NCI-H2196 treated with DMSO at 0.1 percent for 48 hours (cell line): Measurements from ENCODE around the gene HINFP.

Experiments used
- DNase-seq: peaks from one replicate; lab custom pipeline; 2025; ENCODE audit not compliant: unreplicated experiment; lab: John Stamatoyannopoulos, UW

Gene HINFP, protein sequence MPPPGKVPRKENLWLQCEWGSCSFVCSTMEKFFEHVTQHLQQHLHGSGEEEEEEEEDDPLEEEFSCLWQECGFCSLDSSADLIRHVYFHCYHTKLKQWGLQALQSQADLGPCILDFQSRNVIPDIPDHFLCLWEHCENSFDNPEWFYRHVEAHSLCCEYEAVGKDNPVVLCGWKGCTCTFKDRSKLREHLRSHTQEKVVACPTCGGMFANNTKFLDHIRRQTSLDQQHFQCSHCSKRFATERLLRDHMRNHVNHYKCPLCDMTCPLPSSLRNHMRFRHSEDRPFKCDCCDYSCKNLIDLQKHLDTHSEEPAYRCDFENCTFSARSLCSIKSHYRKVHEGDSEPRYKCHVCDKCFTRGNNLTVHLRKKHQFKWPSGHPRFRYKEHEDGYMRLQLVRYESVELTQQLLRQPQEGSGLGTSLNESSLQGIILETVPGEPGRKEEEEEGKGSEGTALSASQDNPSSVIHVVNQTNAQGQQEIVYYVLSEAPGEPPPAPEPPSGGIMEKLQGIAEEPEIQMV

DNA sequence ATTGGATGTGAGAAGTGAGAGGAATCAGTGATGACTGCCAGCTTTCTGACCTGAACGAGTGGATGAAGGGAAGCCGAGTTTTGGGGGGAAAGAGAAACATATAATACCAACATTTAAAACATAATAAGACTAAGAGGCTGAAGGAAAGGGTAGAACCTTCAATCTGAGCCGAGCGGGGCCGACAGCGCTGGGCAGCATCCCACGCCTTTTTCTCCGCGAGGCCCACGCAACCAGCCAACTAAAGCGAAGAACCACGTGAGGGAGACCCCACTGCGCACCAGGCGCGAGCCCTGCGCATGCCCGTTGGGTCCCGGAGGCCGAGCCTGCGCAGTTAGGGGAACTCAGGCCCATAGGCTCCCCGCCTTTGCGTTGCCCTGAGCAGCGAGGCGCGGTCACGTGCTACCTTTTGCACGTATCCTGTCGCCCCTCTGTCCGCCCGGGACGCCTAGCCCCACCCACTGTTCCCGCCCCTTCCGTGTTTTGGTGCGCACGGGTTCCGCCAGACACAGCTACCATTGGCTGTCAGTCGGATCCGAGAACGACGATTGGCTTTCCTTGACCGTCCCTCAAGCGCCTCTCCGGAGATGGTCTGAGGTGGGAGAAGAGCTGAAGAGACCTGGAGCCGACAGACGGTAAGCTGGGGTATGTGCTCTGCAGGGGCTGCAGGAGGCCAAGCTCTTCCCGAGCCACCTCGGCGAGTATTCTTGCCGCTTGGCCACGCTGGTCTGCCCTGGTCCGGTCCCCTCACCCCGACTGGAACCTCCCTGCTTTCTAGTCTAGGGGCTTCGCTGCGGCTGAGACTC, at the start of gene HINFP:
HINFP (plus strand) TSS at position 573 of the 803 bp plus-strand sequence. CDS start 5,365 bp downstream, outside the sequence.
- DNase-seq = peak; percentile 99

DNA sequence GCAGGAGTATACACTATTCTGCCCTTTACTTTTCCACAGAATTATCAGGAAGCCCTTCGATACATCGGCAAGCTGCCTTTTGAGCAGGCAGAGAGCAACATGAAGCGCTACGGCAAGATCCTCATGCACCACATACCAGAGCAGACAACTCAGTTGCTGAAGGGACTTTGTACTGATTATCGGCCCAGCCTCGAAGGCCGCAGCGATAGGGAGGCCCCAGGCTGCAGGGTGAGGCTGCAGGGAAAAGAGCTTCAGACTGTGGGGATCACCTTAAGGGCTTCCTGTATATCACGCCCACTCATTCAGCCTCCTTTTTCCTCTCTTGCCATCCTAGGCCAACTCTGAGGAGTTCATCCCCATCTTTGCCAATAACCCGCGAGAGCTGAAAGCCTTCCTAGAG, 43.5 kb upstream of the HINFP start:
- no peak for DNase-seq

DNA sequence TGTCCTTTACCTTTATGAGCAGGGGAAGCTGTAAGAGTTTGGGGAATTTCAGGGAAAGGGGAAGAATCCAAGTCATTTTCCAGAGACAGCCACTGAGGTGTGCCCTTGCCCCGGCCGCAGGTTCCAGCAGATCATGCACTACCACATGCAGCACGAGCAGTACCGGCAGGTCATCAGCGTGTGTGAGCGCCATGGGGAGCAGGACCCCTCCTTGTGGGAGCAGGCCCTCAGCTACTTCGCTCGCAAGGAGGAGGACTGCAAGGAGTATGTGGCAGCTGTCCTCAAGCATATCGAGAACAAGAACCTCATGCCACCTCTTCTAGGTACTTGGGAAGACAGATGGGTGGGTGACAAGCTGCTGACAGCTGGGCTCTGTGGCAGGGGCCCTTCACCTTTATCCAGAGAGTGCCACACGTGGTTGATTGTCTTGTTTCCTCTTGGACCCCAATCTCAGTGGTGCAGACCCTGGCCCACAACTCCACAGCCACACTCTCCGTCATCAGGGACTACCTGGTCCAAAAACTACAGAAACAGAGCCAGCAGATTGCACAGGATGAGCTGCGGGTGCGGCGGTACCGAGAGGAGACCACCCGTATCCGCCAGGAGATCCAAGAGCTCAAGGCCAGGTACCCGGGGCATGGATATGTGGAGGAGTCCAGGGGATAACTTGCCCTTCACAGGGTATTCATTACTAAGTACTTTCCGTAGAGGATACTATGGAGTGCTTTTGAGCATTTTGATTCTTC, 42.5 kb upstream of the HINFP start:
- DNase-seq = no peak

DNA sequence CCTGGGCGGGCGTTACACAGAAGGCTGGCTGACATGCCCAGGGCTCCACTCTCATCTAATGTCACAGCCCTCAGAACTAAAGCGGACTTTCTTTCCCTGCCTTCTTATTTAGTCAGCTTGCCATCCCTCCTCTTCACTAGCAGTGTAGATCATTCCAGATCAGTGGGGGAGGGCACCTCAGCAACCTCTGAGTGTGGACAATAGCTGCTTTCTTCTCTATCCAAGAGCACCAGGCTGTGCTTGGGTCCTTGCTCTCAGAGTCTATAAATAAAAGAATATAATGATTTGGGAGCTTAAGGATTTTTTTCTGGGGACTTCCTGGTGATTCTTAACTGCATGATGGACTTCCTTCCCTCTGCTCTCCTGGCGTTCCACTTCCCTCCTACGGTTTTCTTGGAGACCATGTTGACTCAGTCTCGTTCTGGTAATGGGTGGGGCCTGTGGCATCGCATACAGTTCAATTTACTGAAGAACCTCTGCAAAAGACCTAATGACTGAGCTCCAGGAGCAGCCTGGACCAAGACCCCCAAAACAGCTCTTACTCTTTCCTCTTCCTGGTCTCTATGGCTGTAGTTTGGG, 39.6 kb upstream of the HINFP start:
- no peak for DNase-seq

DNA sequence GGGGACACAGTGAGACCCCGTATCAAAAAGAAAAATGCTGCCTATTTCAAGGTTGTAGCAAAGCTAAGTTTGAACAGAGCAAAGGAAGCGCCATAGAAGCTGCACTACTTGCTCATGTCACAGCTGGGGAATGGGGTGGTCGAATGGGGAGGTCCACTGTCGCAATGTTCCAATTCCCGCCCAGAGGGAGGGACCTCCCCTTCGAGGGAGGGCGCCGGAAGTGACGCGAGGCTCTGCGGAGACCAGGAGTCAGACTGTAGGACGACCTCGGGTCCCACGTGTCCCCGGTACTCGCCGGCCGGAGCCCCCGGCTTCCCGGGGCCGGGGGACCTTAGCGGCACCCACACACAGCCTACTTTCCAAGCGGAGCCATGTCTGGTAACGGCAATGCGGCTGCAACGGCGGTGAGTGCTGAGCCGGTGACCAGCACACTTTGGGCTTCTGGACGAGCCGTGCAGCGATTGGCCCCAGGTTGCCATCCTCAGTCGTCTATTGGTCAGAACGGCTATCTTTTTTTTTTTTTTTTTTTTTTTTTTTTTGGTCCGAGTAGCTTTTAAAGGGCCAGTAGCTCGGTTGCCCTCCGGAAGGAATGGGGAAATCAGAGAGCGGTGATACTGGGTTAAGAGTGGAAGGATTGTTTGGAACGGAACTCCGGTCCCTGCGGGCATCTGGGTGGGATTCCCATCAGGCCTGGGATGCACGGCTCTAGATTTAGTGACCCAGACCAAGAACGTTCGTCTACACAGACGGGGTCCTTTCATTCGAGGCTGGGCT, 36.5 kb upstream of the HINFP start, which contains the start of gene HMBS:
HMBS (plus strand) TSS at position 219 of the 774 bp plus-strand sequence; CDS start at position 372, 153 bp downstream.
- DNase-seq = peak; percentile 82

DNA sequence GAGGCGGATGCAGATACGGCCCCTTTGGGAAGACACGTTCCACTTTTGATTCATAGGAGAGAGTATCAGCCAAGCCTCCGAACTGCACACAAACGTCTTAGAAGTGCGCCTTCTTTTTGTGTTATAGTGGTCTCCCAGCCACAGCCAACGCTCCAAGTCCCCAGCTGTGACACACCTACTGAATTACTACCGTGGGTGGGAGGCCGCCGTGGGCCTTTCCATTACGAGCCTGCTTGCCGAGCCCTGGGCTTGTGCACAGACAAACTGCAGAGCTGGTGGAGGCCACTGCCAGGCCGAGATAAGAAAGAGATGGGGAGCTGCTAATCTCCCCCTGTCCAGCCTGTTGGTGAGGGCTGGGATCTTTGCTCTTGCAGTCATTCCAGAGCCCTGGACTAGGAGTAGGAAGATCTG, 35.9 kb upstream of the HINFP start:
- DNase-seq = no peak

DNA sequence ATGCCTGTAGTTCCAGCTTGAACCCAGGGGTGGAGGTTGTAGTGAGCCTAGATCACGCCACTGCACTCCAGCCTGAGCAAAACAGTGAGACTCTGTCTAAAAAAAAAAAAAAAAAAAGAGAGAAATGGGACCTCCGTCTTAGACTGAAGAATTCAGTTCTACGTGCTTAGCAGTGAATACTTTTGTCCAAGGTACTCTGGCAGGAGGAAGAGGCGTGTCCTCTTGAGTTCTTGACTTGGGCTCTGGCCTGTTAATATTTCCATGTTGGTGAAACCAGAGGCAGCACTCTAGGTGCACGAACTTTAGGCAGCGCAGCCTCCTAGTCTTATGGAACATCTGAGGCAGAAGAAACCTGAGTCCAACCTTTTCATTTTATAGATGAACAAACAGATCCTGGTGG, 34.3 kb upstream of the HINFP start:
- no peak for DNase-seq

DNA sequence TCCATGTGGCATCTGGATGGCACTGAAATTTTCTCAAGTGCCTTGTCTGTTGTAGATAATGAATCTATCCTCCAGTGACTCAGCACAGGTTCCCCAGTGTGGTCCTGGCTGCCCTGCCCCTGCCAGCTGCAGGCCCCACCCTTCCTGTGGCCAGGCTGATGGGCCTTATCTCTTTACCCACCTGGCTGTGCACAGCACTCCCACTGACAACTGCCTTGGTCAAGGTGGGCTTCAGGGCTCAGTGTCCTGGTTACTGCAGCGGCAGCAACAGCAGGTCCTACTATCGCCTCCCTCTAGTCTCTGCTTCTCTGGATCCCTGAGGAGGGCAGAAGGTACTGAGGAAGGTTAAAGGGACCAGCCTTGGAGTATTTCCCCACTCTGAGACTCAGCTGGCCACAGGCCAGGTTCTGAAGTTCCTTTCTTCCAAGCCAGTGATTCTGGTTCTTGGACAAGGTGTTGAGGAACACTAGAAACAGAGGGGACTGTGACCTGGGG, 33.6 kb upstream of the HINFP start:
- no peak for DNase-seq

DNA sequence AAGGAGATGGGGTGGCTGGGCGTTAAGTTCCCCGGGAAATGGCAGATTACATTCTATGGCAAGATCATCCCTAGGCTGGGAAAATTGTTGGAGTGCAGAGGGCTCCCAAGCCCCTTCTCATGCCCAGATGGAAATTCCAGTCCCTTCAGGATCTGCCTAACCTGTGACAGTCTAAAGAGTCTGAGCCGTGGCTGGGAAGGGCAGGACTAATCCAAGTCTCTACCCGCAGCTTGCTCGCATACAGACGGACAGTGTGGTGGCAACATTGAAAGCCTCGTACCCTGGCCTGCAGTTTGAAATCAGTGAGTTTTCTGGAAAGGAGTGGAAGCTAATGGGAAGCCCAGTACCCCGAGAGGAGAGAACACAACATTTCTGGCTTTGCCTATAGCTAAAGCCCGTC, 33.0 kb upstream of the HINFP start:
- DNase-seq = no peak

DNA sequence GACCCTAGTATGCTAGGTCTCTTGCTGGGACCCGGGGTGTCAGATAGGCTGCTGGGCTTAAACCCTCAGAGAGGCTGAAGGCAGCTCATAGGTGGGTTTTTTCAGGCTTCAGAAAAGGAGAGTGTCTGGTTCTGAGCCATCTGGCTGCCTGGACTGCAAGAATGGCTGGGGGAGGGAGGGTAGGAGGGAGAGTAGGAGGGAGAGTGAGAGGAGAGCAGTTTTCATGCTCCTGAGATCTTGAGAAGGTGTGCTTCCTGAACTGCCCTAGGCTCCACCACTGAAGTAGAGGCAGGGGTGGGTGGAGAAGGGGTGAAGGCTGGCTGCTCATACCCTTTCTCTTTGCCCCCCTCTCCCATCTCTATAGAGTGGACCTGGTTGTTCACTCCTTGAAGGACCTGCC, 32.1 kb upstream of the HINFP start:
- no peak for DNase-seq

DNA sequence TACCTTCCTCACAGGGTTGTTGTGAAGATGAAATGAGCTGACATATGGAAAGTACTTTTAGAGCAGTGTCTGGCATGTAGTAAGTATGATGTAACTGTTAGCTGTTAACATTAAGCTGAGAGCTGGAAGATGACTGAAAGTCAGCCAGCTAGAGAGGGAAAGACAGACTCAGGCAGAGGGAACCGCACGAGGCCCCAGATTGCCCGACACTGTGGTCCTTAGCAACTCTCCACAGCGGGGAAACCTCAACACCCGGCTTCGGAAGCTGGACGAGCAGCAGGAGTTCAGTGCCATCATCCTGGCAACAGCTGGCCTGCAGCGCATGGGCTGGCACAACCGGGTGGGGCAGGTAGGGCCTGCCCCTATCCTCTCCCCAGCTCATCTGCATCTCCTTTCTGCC, 30.2 kb upstream of the HINFP start:
- no peak for DNase-seq

DNA sequence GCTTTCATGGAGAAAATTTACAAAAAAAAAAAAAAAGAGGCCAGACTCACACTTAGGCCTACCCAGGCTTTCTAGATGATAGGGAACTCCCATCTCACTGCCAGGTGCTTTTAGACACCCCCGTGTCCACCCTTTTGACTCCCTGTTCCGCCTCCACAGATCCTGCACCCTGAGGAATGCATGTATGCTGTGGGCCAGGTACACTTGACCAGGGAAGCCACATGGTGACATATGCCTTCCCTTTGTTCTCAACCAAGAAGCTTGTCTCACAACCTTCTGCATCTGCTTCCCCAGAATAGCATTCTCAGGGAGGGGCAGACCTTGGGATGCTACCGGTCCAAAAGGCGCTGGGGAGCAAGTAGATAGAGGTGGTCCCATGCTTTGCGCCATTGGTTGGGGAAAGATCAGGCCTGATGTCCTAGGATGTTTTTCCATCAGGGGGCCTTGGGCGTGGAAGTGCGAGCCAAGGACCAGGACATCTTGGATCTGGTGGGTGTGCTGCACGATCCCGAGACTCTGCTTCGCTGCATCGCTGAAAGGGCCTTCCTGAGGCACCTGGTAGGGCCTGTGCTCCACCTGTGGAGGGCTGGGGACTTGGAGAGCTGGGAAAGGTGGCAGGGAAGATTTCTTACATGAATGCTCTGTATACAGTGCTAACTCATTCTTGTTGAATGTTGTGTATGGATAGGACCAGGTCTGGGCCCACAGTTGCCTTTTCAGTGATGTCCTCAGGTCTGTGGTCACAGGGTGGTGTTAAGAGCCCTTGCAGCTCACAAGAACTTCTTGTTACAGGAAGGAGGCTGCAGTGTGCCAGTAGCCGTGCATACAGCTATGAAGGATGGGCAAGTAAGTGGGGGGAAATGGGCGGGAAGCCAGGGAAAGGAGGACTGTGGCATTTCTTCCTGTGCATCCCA, 29.2 kb upstream of the HINFP start:
- no peak for DNase-seq

DNA sequence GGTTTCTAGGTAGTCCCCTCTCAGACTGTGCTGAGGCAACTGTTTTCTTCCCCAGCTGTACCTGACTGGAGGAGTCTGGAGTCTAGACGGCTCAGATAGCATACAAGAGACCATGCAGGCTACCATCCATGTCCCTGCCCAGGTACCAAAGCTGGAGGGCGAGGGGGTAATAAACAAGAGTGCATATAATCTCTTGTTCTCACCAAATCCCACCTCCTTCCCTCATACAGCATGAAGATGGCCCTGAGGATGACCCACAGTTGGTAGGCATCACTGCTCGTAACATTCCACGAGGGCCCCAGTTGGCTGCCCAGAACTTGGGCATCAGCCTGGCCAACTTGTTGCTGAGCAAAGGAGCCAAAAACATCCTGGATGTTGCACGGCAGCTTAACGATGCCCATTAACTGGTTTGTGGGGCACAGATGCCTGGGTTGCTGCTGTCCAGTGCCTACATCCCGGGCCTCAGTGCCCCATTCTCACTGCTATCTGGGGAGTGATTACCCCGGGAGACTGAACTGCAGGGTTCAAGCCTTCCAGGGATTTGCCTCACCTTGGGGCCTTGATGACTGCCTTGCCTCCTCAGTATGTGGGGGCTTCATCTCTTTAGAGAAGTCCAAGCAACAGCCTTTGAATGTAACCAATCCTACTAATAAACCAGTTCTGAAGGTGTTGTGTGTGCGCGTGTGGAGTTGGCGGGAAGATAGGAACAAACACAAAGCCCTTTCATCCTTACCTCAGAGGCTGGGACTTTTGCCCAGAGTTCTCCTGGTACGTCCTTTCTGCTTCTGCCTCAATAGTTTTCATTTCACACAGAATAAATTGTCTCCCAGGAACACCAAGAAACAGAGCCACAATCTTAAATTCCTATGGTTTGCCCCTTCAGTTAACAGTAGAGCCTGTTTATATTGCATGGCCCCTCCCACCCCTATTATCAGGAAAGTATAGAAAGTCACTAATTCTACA, 28.2 kb upstream of the HINFP start:
- DNase-seq = peak; percentile 18

DNA sequence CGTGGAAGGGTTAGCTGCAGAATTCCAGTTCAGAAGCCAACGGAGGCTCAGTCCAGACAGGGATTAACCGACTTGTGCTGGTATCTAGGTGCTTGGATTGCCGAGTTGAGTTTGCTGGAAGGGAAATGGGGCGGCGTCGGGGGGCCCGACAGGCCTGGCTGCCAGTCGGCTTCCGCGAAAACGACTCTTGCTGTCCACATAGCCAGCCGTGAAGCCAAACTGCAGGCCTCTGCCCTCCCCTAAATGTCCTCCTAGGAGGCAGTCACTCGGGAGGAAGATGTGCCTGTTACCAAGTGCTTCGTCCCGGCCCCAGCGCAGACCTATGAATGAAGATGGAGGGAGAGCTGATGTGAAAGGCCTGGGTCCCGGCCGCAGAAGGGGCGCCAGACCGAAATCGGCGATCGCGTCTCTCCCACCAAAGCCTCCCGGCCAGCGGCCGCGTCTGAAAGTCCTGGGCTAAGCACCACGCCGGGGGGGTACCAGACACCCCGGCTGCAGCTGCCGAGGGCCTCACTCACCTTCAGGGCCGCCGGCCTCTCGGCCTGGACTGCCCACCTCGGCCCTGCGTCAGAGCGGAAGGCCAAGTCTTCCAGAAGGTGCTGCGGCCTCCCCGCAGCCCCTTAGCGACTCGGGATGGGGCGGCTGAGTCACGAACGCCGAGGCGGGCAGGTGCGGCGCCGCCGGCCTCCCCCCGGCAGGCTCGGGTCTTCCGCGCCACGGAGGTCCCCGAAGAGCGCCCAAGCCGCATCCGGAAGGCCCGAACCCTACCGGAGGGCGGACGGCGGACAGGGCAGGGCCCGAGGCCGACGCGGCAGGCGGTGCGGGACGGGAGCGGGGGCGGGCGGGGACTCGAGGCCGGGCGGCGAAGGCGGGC, 27.2 kb upstream of the HINFP start:
- no peak for DNase-seq

DNA sequence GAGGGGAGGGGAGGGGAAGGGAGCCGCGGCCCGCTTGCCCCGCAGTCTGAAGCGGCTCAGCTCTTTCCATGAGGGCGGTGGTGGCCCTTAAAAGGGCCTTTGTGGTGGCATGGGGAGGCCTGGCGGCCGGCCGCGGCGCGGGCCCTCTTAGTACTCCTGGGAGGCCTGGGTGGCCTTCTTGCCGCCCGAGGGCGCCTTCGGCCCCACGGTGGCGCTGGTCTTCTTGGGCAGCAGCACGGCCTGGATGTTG, 26.6 kb upstream of the HINFP start:
- DNase-seq = no peak

DNA sequence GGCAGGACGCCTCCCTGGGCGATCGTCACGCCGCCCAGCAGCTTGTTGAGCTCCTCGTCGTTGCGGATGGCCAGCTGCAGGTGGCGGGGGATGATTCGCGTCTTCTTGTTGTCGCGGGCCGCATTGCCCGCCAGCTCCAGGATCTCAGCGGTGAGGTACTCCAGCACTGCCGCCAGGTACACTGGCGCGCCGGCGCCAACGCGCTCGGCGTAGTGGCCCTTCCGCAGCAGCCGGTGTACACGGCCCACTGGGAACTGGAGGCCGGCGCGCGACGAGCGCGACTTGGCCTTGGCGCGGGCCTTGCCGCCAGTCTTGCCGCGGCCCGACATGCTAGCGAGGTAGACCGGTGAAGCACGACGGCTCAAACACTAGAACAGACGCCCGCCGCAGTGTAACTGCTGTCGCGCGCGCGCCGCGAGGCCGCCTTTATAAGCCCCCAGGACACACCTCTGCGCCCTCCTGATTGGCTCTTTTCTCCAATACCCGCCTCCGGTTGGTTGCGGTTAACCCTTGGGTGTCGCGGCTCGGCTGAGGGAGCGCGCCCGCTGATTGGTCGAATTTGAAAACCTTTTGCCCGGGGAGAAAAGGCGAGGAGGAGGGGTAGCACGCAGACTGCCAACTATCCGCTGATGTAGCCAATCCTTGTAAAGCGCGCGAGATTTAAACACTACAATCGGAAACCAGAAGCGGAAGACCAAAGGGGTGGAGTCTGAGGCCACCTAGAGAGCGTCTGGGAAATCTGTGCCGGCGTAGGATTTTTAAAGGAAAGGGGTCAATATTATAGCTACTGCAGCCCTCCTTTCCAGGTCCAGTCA, 26.1 kb upstream of the HINFP start:
- peak; percentile 98 for DNase-seq
